Fibroblast of gingiva (primary cell): ENCODE data around the gene MTRFR.
"Not testable (repeated sequence)": the region's sequence is repeated elsewhere in the genome, so short reads cannot be mapped to it uniquely, and the experiment has no call there.

ENCODE experiments used
- DNase-seq: peaks from one replicate; pipeline ENCODE4 v3.0.0-alpha.2; 2011; ENCODE audit warnings: low read depth

Gene MTRFR

GRCh38 chr12:123248996-123249741 is 15.9 kb downstream of the MTRFR start:
- DNase-seq = not testable (repeated sequence)

- DNase-seq = no peak
Observed at GRCh38 chr12:123250471-123251383, 17.5 kb downstream of the MTRFR start.

DNA sequence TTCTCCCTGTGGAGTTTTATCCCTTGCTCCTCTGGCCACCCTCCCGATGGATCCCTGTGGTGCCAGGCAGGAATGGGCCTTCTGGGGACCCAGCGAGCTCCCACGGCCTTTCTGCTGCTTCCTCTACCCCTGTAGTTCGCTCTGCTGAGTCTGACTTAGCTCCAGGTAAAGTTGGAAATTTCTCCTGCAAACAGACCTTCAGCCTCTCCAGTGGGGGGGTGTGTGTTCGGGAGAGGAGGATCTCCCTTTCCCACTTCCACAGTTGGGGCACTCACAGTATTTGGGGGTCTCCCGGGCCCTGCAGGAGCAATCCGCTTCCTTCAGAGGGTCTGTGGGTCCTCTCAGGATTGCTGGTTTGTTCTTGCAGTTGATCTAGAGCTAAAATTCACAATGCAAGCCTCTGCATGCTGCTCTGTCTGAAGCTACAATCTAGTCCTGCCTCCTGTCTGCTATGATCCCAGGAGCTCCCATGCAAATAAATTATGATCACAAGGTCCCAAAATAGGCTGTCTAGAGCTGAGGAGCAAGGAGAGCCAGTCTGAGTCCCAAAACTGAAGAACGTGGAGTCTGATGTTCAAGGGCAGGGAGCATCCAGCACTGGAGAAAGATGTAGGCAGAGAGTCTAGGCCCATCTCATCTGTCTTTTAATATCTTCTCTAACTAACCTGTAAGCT is 18.3 kb downstream of the MTRFR start:
- DNase-seq = no peak

DNA sequence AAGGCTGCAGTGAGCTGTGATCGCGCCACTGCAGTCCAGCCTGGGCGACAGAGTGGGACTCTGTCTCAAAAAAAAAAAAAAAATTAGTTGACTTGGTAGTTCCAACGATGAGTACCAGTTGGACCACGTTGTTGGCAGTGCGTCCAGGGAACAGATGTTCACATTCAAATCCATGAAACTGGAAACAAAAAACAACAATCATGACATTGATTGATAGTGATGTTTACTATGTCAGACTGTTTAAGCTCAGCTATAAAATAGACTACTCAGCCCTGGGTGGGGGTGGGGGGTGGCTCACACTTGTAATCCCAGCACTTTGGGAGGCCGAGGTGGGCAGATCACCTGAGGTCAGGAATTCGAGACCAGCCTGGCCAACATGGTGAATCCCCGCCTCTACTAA is 19.1 kb downstream of the MTRFR start:
- DNase-seq = not testable (repeated sequence)

- no peak for DNase-seq
Observed at GRCh38 chr12:123253641-123254459, 20.6 kb downstream of the MTRFR start.

DNA sequence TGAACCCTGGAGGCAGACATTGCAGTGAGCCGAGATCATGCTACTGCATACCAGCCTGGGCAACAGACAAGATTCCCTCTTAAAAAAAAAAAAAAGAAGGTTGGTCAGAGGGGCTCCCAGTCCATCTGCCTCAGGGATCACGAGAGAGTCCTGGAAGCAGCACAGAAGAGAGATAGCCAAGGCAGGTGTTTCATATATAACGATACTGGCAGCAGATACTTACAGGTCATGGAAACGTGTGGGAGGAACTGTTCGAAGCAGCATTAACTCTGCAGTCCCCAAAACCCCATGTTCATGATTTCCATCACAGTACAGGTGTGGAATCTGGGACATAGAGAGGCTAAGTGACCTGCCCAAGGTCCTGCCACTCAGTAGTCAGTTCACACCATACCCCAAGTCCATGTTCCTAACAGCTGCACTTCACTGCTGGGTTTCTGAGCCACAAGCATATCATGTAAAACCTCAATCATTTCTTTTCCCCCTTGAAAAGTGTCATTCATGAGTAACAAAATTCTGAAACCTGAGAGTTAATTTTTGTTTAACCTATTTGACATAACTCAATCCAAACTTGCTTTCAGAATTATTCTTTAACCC is 21.7 kb downstream of the MTRFR start:
- no peak for DNase-seq

GRCh38 chr12:123258593-123258992 is 25.4 kb downstream of the MTRFR start:
- no peak for DNase-seq

- no peak for DNase-seq
Observed at GRCh38 chr12:123260081-123260480, 26.8 kb downstream of the MTRFR start.

GRCh38 chr12:123261196-123261595 is 28.0 kb downstream of the MTRFR start:
- DNase-seq = no peak

DNA sequence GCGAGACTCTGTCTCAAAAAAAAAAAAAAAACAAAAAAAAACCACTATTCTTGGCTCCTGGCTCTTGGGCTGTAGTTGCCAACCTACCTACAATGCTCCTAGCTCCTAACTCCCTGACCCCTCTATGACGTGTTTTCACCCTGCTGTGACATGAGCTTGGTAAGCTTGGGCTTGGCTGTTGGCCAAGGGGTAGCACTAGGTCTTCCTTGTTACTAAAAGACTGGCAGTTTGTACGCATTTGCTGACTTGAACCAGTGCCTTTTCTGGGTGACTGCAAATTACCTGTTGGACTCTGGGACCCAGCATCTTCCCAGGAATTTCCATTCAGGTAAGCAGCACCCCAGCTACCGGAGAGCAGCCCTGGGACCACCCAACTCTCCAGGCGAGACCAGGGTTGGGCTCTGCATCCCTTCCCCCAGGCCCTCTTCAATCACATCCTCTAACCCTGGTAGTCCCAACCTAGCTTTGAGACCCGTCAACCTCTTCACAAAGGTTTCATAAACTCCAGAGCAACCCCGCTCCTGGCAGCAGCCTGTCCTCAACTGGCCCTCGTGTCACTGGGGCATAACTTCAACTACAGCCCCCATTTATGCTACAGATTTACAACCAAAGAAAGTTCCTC is 30.1 kb downstream of the MTRFR start:
- no peak for DNase-seq

- no peak for DNase-seq
Observed at GRCh38 chr12:123264642-123265041, 31.4 kb downstream of the MTRFR start.

GRCh38 chr12:123265851-123266678 is 32.8 kb downstream of the MTRFR start:
- DNase-seq = no peak

- no peak for DNase-seq
Observed at GRCh38 chr12:123266679-123267277, 33.5 kb downstream of the MTRFR start.

DNA sequence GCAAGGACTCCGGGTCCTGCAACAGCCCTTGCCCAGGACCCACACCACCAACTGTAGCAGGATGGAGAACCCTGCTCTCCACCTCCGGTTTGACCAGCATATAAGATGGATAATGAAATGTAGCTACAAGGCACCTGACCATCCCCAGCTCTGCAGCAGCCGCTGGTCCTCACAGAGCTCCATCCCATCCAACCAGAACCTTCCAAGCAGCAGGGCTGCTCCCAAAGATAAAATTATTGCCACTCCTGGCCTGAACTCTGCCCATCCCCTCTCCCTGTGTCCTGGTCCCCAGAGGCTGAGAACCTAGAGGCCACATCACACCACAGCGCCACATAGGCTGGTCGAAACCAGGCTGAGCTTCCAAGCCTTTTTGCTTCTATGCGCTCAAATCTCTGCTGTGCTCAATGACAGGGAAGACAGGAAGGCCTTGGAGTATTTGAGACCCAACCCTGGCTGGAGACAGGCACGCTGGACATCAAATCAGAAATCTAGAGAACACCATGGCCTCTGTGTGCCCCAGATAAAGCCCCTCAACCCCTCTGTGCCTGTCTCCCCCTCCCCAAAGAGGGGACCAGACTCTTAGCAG is 34.2 kb downstream of the MTRFR start:
- DNase-seq = no peak

- DNase-seq = no peak
Observed at GRCh38 chr12:123267991-123268843, 35.0 kb downstream of the MTRFR start.

DNA sequence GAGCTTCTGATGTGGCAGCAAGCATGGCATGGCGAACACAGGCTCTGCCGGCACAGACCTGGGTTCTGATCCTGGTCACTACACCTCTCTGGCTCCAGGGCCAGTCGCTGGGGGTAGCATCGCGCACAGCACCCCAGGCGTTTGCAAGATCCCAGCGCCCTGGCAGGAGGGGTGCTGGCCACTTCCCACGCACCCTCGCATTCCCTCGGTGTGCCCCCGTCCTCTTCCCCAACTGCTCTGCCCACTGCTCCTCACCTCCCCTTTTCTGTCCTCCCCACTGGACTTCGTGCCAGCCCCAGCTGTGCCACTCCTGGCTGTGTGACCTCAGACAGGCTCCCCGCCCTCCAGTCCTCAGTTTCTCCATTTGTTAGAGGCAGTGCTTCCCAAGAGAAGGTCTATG is 35.6 kb downstream of the MTRFR start:
- no peak for DNase-seq

GRCh38 chr12:123269395-123269892 is 36.2 kb downstream of the MTRFR start:
- peak; percentile 74 for DNase-seq

GRCh38 chr12:123269896-123270213 is 36.6 kb downstream of the MTRFR start:
- no peak for DNase-seq
